Jurkat, Clone E6-1 (cell line): ENCODE data around the gene ENTHD1. TPM values are rescaled to one million over a fixed set of nuclear protein-coding genes. Genes with fewer than 3 reads are reported as not detected.

Experiments used
- DNase-seq: peaks from one replicate; pipeline ENCODE4 v3.0.0-alpha.2; 2011; ENCODE audit warnings: low read depth, low spot score
- H3K4me3 ChIP-seq: 2 replicates; pipeline ENCODE4 v1.5.1; 2011; ENCODE audit warnings: mild to moderate bottlenecking, low read length, control low read depth, moderate library complexity
- polyA plus RNA-seq: library from polyadenylated mRNA; unstranded; fragments of >200 nt; gene quantifications from one replicate; pipeline ENCODE4 v1.2.1, GENCODE V29; 2012; ENCODE audit warnings: missing spikeins; ENCODE audit not compliant: insufficient read length, insufficient read depth

ENTHD1 gene
- polyA plus RNA-seq = not detected

DNA sequence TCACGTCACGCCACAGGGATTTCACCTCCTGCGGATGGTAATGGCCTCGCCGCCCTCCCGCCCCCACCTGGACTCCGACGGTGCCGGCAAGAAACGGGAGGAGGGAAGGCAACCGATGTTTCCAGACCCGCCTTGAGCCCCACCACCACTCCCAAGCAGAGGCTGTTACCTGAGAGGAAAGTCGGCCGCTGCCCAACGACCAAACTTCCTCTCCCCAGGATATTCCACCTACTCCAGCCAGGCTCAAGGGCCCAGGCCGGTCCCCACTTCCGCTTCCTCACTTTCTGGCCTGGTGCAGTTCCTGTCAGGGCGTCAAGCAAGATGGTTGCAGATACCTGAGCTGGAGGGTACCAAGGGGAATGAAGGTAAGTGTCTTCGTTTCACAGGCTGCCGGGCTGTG, at the start of gene ENTHD1:
ENTHD1 (minus strand) TSS at position 235 of the 400 bp plus-strand sequence. CDS start 6,012 bp downstream, outside the sequence.
- DNase-seq = no peak
- no peak within 1 kb of the TSS for H3K4me3 ChIP-seq

GRCh38 chr22:39943337-39943736, 49.8 kb upstream of the ENTHD1 start:
- DNase-seq = no peak
- H3K4me3 ChIP-seq = no peak overlapping the region

DNA sequence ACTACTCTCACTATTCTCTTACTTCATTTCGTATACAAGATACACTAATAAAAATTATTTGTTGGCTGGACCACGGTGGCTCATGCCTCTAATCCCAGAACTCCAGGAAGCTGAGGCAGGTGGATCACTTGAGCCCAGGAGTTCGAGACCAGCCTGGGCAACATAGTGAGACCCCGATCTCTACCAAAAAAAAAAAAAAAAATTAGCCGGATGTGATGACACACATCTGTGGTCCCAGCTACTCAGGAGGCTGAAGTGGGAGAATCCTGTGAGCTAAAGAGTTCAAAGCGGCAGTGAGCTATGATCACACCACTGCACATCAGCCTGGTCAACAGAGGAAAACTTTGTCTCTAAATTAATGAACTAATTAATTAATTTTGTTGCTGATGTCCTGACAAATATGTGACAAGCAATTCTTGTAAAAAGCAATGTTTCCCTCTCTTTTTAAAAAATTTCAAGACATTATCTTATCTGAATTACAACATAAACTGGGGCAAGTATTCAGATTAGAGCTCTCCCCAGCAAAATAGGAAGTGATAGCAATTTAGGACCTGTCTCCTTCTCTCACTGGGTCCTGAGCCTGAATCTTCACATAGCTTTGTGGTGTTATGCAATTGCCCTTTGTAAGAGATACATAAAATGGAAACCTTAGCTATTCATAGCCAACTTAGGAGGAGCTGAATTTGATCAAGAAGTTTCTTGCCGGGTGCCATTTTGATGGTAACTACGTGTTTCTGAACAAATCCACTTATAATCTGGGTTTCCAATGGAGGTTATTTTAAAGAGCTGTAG, 49.1 kb upstream of the ENTHD1 start:
- DNase-seq = no peak
- no peak overlapping the region for H3K4me3 ChIP-seq

DNA sequence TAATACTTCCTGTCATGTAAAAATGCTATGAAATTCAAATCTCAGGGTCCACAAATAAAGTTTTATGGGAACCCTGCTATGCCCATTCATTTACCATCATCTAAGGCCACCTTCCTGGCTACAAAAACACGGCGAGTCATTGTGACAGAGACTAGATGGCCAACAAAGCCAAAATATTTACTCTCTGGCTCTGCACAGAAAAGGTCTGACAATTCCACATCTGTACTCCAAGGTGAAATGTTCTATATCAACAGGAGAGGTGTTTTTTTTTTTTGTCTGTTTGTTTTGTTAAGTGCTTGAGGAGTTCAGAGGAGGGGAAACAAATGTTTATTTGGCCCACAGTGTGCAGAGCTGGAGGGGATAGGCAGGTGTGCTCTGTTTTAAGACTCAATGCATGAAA, 48.0 kb upstream of the ENTHD1 start:
- H3K4me3 ChIP-seq = no peak overlapping the region
- no peak for DNase-seq

DNA sequence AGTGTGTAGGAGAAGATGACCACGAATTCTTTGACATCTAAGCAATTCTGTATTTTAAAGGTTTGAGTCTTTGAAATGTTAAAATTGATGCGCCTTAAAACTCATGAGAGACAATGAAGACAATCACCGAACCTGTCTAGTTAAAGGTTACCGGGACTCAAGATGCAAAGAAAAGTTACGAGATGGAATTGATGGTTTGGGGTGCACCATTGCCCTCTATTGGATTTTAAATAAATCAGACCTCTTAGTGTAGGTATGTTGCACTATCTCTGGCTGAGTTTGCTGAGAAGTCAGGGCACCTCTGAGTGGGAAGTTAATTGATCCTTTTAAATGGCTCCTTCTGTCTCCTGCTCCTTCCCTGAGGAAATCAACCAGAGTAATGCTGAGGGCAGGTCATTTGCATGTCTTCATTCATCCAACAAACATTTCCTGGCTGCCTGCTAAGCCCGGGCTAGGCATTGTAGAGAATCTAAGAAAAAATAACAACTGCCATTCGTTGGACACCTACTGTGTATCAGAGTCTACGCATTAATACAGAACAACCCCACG, 47.3 kb upstream of the ENTHD1 start:
- DNase-seq = no peak
- no peak overlapping the region for H3K4me3 ChIP-seq

DNA sequence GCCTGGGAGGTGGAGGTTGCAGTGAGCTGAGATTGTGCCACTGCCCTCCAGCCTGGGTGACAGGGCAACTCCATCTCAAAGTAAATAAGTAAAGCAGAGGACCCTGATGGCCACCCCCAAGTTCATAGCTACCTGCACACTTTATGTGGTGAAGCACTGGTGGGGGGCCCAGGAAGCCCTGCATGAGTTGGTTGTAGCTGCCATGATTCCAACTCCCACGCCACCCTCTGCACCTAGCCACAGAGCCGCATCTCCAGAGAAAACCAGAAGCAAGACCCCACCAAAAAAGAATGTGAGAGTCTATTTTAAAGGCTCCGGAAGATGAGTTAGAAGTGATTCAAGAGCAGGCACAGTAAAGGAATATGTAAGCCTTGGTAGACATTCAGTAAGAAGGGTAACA, 46.3 kb upstream of the ENTHD1 start:
- no peak overlapping the region for H3K4me3 ChIP-seq
- no peak for DNase-seq

GRCh38 chr22:39938509-39939111, 45.0 kb upstream of the ENTHD1 start:
- no peak for DNase-seq
- H3K4me3 ChIP-seq = no peak overlapping the region

GRCh38 chr22:39937906-39938305, 44.3 kb upstream of the ENTHD1 start:
- H3K4me3 ChIP-seq = no peak overlapping the region
- no peak for DNase-seq

DNA sequence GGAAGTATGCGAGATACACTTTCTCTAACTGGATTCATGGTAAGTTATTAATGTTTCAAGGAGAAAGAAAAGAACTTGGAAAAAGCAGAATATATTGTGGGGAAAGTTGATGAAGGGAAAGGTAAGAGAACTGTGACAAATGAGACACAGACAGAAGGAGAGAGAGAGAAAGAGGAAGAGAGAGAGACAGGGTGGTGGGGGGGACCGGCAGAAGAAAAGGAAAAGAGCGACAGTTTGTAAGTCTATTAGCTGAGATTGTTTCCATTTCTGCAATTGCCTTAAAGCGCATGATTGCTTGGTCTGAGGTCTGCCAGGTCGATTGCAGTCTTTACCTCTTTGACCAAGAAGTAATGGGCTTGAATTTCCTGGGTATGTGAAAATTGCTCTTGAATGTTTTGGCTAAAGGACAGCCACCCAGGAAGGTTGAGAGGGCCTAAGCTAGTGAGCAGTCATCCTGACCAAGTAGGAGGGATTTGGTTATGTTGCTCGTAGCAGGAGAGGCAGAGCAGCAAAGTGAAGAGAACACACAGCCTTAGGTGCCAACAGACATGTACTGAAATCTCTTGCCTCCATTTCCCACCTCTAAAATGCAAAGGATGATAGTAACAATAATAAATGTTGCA, 43.1 kb upstream of the ENTHD1 start:
- no peak overlapping the region for H3K4me3 ChIP-seq
- no peak for DNase-seq

DNA sequence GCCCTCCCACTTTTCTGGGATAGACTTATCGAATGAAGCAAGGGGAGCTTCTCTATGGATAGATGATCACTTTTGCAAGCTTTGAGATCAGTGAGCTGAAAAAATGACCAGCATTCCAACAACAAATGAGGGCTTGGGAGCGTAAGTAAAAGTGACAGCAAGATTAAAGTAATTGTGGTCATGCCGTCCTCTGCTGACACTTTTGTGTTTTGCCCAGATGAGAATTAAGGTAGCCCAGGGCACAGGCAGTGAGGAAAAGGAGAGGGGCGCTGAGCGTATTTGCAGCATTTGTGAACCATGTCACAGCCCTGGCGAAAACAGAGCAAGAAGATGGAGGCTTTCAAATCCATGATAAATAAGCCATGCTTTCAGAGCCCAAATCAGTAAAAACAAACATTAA, 42.1 kb upstream of the ENTHD1 start:
- no peak for DNase-seq
- no peak overlapping the region for H3K4me3 ChIP-seq

GRCh38 chr22:39935116-39935515, 41.6 kb upstream of the ENTHD1 start:
- no peak for DNase-seq
- no peak overlapping the region for H3K4me3 ChIP-seq

GRCh38 chr22:39933741-39934140, 40.2 kb upstream of the ENTHD1 start:
- H3K4me3 ChIP-seq = no peak overlapping the region
- DNase-seq = no peak

DNA sequence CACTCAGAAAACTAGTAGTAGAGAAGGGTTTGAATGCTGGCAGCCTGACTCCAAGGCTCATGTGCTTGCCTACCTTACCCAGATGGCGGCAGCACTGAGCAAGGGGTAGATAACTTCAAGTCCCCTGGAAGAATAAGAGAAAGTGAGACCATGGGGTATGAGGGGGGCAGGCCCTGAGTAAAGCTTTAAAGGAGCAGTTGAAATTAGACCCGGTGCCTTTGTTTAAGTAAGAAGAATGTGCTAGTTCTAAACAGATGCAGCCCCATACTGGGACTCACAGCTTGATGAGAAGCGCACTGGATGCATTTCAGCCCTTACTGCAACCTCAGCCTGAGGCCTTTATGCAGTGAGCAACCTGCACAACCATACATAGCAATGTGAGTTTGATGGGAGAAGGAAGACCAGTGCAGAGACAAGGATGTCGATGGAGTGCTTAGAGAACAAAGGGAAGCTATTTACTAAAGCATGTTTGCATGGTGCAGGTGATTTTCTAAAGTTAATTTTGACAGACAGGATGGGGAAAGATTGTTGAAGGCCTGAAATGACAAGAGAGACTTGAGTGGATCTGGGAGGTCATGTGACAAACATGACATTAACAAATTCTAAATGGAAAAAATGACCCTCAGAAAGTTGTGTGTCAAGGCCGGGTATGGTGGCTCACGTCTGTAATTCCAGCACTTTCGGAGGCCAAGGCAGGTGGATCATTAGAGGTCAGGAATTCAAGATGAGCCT, 39.5 kb upstream of the ENTHD1 start:
- peak; percentile 71 for DNase-seq
- no peak overlapping the region for H3K4me3 ChIP-seq

GRCh38 chr22:39932166-39932565, 38.6 kb upstream of the ENTHD1 start:
- no peak for DNase-seq
- H3K4me3 ChIP-seq = no peak overlapping the region

DNA sequence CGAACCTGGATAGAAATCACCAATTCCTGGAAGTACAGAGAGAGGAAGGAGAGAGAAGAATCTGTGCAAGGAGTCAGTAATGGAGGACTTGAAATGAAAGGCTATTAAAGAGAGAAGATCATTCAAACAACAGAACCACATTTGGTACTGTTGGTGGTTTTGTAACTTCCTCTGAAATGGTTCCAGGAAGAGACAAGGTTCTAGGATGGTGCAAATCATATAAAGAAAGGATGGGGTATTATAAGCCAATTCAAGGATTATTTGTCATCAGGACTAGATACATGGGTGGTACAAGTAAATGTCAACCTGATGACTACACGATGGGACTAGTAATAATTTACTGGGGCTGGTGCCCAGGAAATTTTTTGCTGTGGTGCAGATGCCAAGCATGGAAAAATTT, 37.7 kb upstream of the ENTHD1 start:
- no peak for DNase-seq
- 0 out of 2 replicates have a peak overlapping the region, but pooled peaks have one; percentile 13 for H3K4me3 ChIP-seq

- no peak for DNase-seq
- peak overlapping the region; percentile 85 for H3K4me3 ChIP-seq
These were observed 35.3 kb upstream of the ENTHD1 start for GRCh38 chr22:39928536-39929520.

GRCh38 chr22:39927544-39927943, 34.0 kb upstream of the ENTHD1 start:
- peak; percentile 67 for DNase-seq
- H3K4me3 ChIP-seq = peak overlapping the region; percentile 85

DNA sequence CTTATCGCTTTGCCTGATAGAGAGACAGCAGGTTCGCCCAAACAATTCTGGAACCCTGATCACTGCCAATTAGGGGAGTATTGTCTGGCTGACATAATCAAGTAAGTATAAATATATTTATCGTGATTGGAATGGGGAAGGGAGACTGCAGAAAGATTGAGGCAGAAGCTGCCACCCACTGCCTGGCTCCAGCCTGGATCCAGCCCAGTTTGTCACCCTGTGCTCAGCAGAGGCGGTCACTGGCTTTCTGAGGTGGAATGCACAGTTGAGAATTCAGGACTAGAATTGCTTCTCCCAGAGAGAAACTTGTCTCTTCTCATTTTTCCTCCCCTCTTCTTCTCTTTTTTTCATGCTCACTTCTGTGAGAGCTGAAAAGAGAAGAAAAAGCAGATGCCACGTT, 33.2 kb upstream of the ENTHD1 start:
- peak overlapping the region; percentile 85 for H3K4me3 ChIP-seq

More for the DNA sequence above, 33.2 kb upstream of the ENTHD1 start:
- DNase-seq = no peak
